HUES6 (cell line): ENCODE data around the gene ACTL9.
"Not testable (repeated sequence)": the region's sequence is repeated elsewhere in the genome, so short reads cannot be mapped to it uniquely, and the experiment has no call there.

Source experiments
- H3K27ac ChIP-seq: 2 replicates; pipeline ENCODE4 v1.7.0; 2013; ENCODE audit warnings: low read depth, mild to moderate bottlenecking, low read length, inconsistent platforms
- H3K27me3 ChIP-seq: 2 replicates; pipeline ENCODE4 v1.6.1; 2013; ENCODE audit warnings: low read length; ENCODE audit not compliant: control insufficient read depth, insufficient read depth
- H3K36me3 ChIP-seq: 2 replicates; pipeline ENCODE4 v1.6.1; 2013; ENCODE audit warnings: low read length; ENCODE audit not compliant: control insufficient read depth, insufficient read depth
- H3K4me1 ChIP-seq: 2 replicates; pipeline ENCODE4 v1.6.1; 2013; ENCODE audit warnings: low read length; ENCODE audit not compliant: control insufficient read depth, insufficient read depth
- H3K4me3 ChIP-seq: 2 replicates; pipeline ENCODE4 v1.5.1; 2013; ENCODE audit warnings: low read depth, low read length
- H3K9ac ChIP-seq: one replicate; pipeline ENCODE4 v1.6.1; 2013; ENCODE audit warnings: mild to moderate bottlenecking, low read length
- H3K9me3 ChIP-seq: 2 replicates; pipeline ENCODE4 v1.6.1; 2013; ENCODE audit warnings: low read depth, low read length; ENCODE audit not compliant: control insufficient read depth, insufficient read depth

ACTL9 gene, protein sequence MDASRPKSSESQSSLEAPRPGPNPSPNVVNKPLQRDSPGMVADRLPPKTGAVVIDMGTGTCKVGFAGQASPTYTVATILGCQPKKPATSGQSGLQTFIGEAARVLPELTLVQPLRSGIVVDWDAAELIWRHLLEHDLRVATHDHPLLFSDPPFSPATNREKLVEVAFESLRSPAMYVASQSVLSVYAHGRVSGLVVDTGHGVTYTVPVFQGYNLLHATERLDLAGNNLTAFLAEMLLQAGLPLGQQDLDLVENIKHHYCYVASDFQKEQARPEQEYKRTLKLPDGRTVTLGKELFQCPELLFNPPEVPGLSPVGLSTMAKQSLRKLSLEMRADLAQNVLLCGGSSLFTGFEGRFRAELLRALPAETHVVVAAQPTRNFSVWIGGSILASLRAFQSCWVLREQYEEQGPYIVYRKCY

DNA sequence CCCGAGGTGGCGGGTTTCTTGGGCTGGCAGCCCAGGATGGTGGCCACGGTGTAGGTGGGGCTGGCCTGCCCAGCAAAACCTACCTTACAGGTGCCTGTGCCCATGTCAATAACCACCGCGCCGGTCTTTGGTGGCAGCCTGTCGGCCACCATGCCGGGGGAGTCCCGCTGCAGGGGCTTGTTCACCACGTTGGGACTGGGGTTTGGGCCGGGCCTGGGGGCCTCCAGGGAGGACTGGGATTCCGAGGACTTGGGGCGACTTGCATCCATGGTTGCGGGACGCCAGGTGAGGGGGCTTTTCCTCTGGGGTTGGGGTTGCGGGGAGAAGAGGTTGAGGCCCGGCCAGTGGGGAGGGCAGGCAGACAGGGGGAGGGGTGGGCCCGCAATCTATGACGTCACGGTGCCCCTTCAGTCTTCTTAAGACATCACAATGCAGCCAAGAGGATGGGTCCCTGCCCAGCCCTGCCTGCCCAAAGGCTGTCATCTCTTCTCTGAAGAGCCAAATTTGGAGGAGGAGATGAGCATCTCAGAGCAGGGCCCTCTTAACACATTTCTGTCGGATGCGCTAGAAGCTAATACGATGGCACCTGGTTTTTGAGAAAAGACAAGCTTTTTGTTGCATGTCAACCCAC is at the start of gene ACTL9:
TSS of gene ACTL9 (minus strand) at position 363 of the 631 bp plus-strand sequence. CDS start at position 269, 94 bp downstream.
- H3K4me3 ChIP-seq, result no peak within 1 kb of the TSS
- H3K36me3 ChIP-seq, result no peaks in the 10 kb centered on the region
- H3K9me3 ChIP-seq, result no peaks in the 10 kb centered on the region
- H3K27ac ChIP-seq, result no peak within 1 kb of the TSS
- no peak within 1 kb of the TSS for H3K9ac ChIP-seq
- peaks cover 35% of the 10 kb centered on the region for H3K27me3 ChIP-seq
- H3K4me1 ChIP-seq, result no peaks in the 10 kb centered on the region

DNA sequence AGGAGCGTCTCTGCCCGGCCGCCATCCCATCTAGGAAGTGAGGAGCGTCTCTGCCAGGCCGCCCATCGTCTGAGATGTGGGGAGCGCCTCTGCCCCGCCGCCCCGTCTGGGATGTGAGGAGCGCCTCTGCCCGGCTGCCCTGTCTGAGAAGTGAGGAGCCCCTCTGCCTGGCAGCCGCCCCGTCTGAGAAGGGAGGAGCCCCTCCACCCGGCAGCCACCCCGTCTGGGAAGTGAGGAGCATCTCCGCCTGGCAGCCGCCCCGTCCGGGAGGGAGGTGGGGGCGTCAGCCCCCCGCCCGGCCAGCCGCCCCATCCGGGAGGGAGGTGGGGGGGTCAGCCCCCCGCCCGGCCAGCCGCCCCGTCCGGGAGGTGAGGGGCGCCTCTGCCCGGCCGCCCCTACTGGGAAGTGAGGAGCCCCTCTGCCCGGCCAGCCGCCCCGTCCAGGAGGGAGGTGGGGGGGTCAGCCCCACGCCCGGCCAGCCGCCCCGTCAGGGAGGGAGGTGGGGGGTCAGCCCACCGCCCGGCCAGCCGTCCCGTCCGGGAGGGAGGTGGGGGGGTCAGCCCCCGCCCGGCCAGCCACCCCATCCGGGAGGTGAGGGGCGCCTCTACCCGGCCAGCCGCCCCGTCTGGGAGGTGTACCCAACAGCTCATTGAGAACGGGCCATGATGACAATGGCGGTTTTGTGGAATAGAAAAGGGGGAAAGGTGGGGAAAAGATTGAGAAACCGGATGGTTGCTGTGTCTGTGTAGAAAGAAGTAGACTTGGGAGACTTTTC is 40.9 kb upstream of the ACTL9 start:
- peaks cover 24% of the 10 kb centered on the region; the same call in 1 of the 2 replicates for H3K9me3 ChIP-seq
- not testable (repeated sequence) for H3K9ac ChIP-seq, H3K4me1 ChIP-seq, H3K27ac ChIP-seq, H3K36me3 ChIP-seq, H3K27me3 ChIP-seq, H3K4me3 ChIP-seq

- Histone ChIP-seq H3K4me3 (no peak overlapping the region), H3K4me1 (no peaks in the 10 kb centered on the region), H3K27me3 (no peaks in the 10 kb centered on the region), H3K9ac (no peak overlapping the region), H3K36me3 (no peaks in the 10 kb centered on the region), H3K27ac (no peak overlapping the region), H3K9me3 (peaks cover 30% of the 10 kb centered on the region; the same call in 1 of the 2 replicates)
Measured at GRCh38 chr19:8738377-8738776, 39.8 kb upstream of the ACTL9 start.

GRCh38 chr19:8731428-8732169 is 33.0 kb upstream of the ACTL9 start:
- Histone ChIP-seq H3K36me3 (no peaks in the 10 kb centered on the region), H3K27ac (no peak overlapping the region), H3K9ac (no peak overlapping the region), H3K27me3 (no peaks in the 10 kb centered on the region; the same call in 1 of the 2 replicates), H3K9me3 (peaks cover 48% of the 10 kb centered on the region; the same call in 1 of the 2 replicates), H3K4me3 (no peak overlapping the region), H3K4me1 (no peaks in the 10 kb centered on the region)

DNA sequence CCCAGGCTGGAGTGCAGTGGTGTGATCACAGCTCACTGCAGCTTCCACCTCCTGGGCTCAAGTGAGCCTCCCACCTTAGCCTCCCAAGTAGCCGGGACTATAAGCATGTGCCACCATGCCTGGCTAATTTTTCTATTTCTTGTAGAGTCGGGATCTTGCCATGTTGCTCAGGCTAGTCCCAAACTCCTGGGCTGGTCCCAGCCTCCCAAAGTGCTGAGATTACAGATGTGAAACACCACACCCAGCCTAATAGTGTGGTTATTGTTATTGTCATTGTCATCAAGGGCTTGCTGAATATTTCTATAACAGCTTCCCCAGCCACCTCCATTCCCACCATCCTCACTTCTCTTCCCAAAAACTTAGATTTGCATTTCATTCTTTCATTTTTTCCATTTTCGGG is 25.7 kb upstream of the ACTL9 start:
- Histone ChIP-seq H3K36me3 (no peaks in the 10 kb centered on the region), H3K4me3 (no peak overlapping the region), H3K27ac (no peak overlapping the region), H3K9ac (no peak overlapping the region), H3K4me1 (no peaks in the 10 kb centered on the region), H3K9me3 (peaks cover 55% of the 10 kb centered on the region; the same call in 1 of the 2 replicates), H3K27me3 (peaks cover 9% of the 10 kb centered on the region; the same call in 1 of the 2 replicates)

- Histone ChIP-seq H3K9ac (no peak overlapping the region), H3K27ac (no peak overlapping the region), H3K27me3 (peaks cover 9% of the 10 kb centered on the region; the same call in 1 of the 2 replicates), H3K9me3 (peaks cover 46% of the 10 kb centered on the region; the same call in 1 of the 2 replicates), H3K4me1 (no peaks in the 10 kb centered on the region), H3K36me3 (no peaks in the 10 kb centered on the region), H3K4me3 (no peak overlapping the region)
Measured at GRCh38 chr19:8722032-8722431, 23.4 kb upstream of the ACTL9 start.

- Histone ChIP-seq H3K9me3 (peaks cover 42% of the 10 kb centered on the region; the same call in 1 of the 2 replicates), H3K27me3 (peaks cover 9% of the 10 kb centered on the region; the same call in 1 of the 2 replicates)
Measured at GRCh38 chr19:8721334-8721733, 22.7 kb upstream of the ACTL9 start, which contains the start of gene OR2Z1. Gene OR2Z1 (plus strand): TSS chr19:8721634. CDS start chr19:8731029, 9,395 bp downstream.

GRCh38 chr19:8710337-8710736 is 11.7 kb upstream of the ACTL9 start:
- H3K9me3 ChIP-seq, H3K9ac ChIP-seq, H3K27me3 ChIP-seq, H3K27ac ChIP-seq, H3K4me3 ChIP-seq, H3K36me3 ChIP-seq, H3K4me1 ChIP-seq: not testable (repeated sequence)

More at GRCh38 chr19:8721334-8721733, 22.7 kb upstream of the ACTL9 start, which contains the start of gene OR2Z1:
- Histone ChIP-seq H3K4me3 (no peak within 1 kb of the TSS), H3K36me3 (no peaks in the 10 kb centered on the region), H3K9ac (no peak within 1 kb of the TSS), H3K27ac (no peak within 1 kb of the TSS), H3K4me1 (no peaks in the 10 kb centered on the region)

DNA sequence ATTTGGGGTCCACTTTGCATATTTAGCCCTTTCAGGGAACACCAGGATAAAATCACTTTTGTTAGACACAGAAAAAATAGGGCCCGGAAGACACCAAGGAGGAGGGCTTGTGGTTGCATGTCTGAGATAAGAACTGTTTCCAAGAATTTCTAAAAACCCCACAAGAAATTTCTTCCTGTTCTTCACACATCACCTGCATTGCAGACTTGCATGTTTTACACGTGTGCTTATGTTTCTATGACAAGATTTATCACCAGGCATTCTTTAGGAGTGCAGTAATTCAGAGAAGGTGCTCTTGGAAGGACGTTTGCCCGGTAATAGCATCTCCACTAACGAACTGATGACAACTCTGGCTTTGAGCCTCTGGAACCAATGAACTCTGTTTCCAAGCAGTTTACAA is 7.1 kb upstream of the ACTL9 start:
- no peaks in the 10 kb centered on the region for H3K36me3 ChIP-seq
- no peak overlapping the region for H3K27ac ChIP-seq
- no peaks in the 10 kb centered on the region for H3K4me1 ChIP-seq
- H3K27me3 ChIP-seq, result no peaks in the 10 kb centered on the region
- H3K4me3 ChIP-seq, result no peak overlapping the region
- H3K9ac ChIP-seq, result no peak overlapping the region
- no peaks in the 10 kb centered on the region; the same call in 1 of the 2 replicates for H3K9me3 ChIP-seq

- H3K4me3 ChIP-seq, H3K27me3 ChIP-seq, H3K9ac ChIP-seq, H3K36me3 ChIP-seq, H3K4me1 ChIP-seq, H3K27ac ChIP-seq, H3K9me3 ChIP-seq: not testable (repeated sequence)
Measured at GRCh38 chr19:8705304-8705703, 6.7 kb upstream of the ACTL9 start.
